ENCODE data around the gene SFXN4.

GRCh38 chr10:119149157-119149556, 16.4 kb downstream of the SFXN4 start:
- TF ChIP-seq, protein P1, sequence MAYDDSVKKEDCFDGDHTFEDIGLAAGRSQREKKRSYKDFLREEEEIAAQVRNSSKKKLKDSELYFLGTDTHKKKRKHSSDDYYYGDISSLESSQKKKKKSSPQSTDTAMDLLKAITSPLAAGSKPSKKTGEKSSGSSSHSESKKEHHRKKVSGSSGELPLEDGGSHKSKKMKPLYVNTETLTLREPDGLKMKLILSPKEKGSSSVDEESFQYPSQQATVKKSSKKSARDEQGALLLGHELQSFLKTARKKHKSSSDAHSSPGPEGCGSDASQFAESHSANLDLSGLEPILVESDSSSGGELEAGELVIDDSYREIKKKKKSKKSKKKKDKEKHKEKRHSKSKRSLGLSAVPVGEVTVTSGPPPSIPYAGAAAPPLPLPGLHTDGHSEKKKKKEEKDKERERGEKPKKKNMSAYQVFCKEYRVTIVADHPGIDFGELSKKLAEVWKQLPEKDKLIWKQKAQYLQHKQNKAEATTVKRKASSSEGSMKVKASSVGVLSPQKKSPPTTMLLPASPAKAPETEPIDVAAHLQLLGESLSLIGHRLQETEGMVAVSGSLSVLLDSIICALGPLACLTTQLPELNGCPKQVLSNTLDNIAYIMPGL (CRISPR knock-in tag; IDR thresholded peaks at IDR 0.05; ENCODE audit: borderline replicate concordance): no peak
- no peak for TF ChIP-seq CTCF (IDR thresholded peaks at IDR 0.05)
- TF ChIP-seq SREBF2 (IDR thresholded peaks at IDR 0.05): no peak
- no peak for TF ChIP-seq USF2 (IDR thresholded peaks at IDR 0.05)
- TF ChIP-seq, protein P2, sequence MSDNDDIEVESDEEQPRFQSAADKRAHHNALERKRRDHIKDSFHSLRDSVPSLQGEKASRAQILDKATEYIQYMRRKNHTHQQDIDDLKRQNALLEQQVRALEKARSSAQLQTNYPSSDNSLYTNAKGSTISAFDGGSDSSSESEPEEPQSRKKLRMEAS (IDR thresholded peaks at IDR 0.05): no peak
